Measurements from ENCODE around the gene VGLL3. TPM values are rescaled to one million over a fixed set of nuclear protein-coding genes. Genes with fewer than 3 reads are reported as not detected.

The VGLL3 gene
- total RNA-seq, 2 donors from 2014 or later = 0.44 to 1.8 TPM

DNA sequence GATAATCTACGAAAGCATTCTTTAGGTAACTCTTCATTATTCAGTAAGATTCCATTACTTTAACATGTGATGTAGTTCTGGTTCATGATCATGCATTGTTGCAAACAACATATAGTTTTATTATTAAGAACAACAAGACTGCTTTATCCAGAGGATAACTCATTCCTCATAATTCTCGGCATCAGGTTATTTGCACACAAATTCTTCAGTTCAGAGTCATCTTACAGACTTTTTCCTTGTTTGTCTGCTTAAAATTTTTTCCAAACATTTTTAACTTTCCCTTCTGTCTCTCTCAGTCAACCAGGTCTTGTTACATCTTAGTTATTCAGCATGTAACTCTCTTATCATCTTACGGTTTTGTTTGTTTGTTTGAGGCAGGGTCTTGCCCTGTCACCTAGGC, 60.1 kb downstream of the VGLL3 start:
- Mint-ChIP-seq H3K4me1 (peaks cover 4% of the 10 kb centered on the region), H3K27me3 (ENCODE audit: insufficient read depth) (no peaks in the 10 kb centered on the region), H3K9me3 (no peaks in the 10 kb centered on the region), H3K36me3 (ENCODE audit: low read depth) (no peaks in the 10 kb centered on the region), H3K4me3 (no peak overlapping the region), H3K27ac (no peak overlapping the region)
- no peak overlapping the region for H3K9ac ChIP-seq (ENCODE audit: extremely low read depth, low read length, poor library complexity, severe bottlenecking)
- WGBS, 2 experiments (ENCODE audit: insufficient coverage in 1 of 2, insufficient read length in 1 of 2) = 86 to 98% methylated on average over 2 to 3 of the region's 3 CpGs
- no peaks in the 10 kb centered on the region for H3K36me3 ChIP-seq (ENCODE audit: control insufficient read depth, insufficient read depth, low read length)
- TF ChIP-seq, protein P1, sequence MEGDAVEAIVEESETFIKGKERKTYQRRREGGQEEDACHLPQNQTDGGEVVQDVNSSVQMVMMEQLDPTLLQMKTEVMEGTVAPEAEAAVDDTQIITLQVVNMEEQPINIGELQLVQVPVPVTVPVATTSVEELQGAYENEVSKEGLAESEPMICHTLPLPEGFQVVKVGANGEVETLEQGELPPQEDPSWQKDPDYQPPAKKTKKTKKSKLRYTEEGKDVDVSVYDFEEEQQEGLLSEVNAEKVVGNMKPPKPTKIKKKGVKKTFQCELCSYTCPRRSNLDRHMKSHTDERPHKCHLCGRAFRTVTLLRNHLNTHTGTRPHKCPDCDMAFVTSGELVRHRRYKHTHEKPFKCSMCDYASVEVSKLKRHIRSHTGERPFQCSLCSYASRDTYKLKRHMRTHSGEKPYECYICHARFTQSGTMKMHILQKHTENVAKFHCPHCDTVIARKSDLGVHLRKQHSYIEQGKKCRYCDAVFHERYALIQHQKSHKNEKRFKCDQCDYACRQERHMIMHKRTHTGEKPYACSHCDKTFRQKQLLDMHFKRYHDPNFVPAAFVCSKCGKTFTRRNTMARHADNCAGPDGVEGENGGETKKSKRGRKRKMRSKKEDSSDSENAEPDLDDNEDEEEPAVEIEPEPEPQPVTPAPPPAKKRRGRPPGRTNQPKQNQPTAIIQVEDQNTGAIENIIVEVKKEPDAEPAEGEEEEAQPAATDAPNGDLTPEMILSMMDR (conservative IDR thresholded peaks at IDR 0.05) = no peak
- H3K27me3 ChIP-seq (ENCODE audit: control insufficient read depth, insufficient read depth, low read length, poor library complexity, severe bottlenecking) = no peaks in the 10 kb centered on the region
- no peak for DNase-seq
- no peaks in the 10 kb centered on the region for H3K9me3 ChIP-seq (ENCODE audit: control insufficient read depth, low read length)
- no peaks in the 10 kb centered on the region for H3K4me1 ChIP-seq (ENCODE audit: control insufficient read depth, insufficient read depth, low read length)
- H3K27ac ChIP-seq (ENCODE audit: low read depth, low read length) = no peak overlapping the region
- H3K4me3 ChIP-seq (ENCODE audit: low read length) = no peak overlapping the region

DNA sequence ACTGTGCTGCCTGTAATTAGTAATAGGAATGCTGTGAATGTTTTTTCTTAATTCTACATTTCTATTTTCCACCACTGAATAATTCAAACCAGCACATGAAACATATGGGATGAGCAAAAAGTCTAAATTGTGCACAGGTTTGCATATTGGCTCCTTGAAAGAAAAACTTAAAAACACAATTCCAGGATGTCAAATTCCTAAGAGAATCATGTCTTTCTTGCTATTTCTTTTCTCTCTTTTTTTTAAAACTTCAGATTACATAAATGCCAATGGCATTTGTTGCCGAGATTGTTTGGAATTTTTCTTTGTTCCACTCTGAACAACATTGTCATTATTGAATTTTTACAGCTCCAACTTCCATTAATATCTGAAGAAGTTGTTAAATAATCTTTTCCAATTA, 60.8 kb downstream of the VGLL3 start:
- no peak overlapping the region for H3K4me3 Mint-ChIP-seq
- Histone ChIP-seq H3K9me3 (ENCODE audit: control insufficient read depth, low read length) (no peaks in the 10 kb centered on the region), H3K4me3 (ENCODE audit: low read length) (no peak overlapping the region), H3K9ac (ENCODE audit: extremely low read depth, low read length, poor library complexity, severe bottlenecking) (no peak overlapping the region), H3K4me1 (ENCODE audit: control insufficient read depth, insufficient read depth, low read length) (no peaks in the 10 kb centered on the region), H3K27me3 (ENCODE audit: control insufficient read depth, insufficient read depth, low read length, poor library complexity, severe bottlenecking) (no peaks in the 10 kb centered on the region), H3K27ac (ENCODE audit: low read depth, low read length) (no peak overlapping the region), H3K36me3 (ENCODE audit: control insufficient read depth, insufficient read depth, low read length) (no peaks in the 10 kb centered on the region)
- no peak for DNase-seq
- H3K9me3 Mint-ChIP-seq = no peaks in the 10 kb centered on the region
- no peaks in the 10 kb centered on the region for H3K27me3 Mint-ChIP-seq (ENCODE audit: insufficient read depth)
- H3K4me1 Mint-ChIP-seq = peaks cover 4% of the 10 kb centered on the region
- H3K27ac Mint-ChIP-seq = no peak overlapping the region
- H3K36me3 Mint-ChIP-seq (ENCODE audit: low read depth) = no peaks in the 10 kb centered on the region
- 86 to 100% methylated on average over 1 of the region's 1 CpG for WGBS, 2 experiments (ENCODE audit: insufficient coverage in 1 of 2, insufficient read length in 1 of 2)
- TF ChIP-seq, protein P1 (conservative IDR thresholded peaks at IDR 0.05) = no peak

DNA sequence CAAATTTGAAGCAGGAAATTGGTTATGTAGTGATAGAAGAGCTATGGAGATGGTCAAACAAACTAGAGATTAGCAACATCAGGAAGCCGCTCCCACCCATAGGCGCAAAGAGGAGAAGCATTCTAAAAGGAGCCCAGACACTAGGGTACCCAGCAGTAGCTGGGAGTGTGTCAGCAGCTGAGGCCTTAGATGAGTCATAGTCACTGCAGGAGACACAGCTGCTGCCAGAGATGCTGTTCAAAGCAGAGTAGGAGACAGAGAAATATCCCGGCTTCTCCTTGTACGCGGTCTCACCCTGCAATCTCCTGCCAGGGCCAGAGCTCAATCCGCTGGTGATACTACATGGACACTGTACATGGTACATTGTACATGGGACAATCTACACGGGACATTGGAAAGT, 61.9 kb downstream of the VGLL3 start:
- no peaks in the 10 kb centered on the region for H3K27me3 ChIP-seq (ENCODE audit: control insufficient read depth, insufficient read depth, low read length, poor library complexity, severe bottlenecking)
- H3K4me1 ChIP-seq (ENCODE audit: control insufficient read depth, insufficient read depth, low read length) = no peaks in the 10 kb centered on the region
- no peaks in the 10 kb centered on the region for H3K9me3 ChIP-seq (ENCODE audit: control insufficient read depth, low read length)
- H3K27ac ChIP-seq (ENCODE audit: low read depth, low read length) = no peak overlapping the region
- Mint-ChIP-seq H3K27me3 (ENCODE audit: insufficient read depth) (no peaks in the 10 kb centered on the region), H3K36me3 (ENCODE audit: low read depth) (no peaks in the 10 kb centered on the region), H3K27ac (no peak overlapping the region), H3K9me3 (no peaks in the 10 kb centered on the region), H3K4me3 (no peak overlapping the region), H3K4me1 (peaks cover 4% of the 10 kb centered on the region)
- H3K36me3 ChIP-seq (ENCODE audit: control insufficient read depth, insufficient read depth, low read length) = no peaks in the 10 kb centered on the region
- TF ChIP-seq, protein P1 (conservative IDR thresholded peaks at IDR 0.05) = no peak
- WGBS, 2 experiments (ENCODE audit: insufficient coverage in 1 of 2, insufficient read length in 1 of 2) = 94 to 95% methylated on average over 5 to 7 of the region's 7 CpGs
- H3K9ac ChIP-seq (ENCODE audit: extremely low read depth, low read length, poor library complexity, severe bottlenecking) = no peak overlapping the region
- H3K4me3 ChIP-seq (ENCODE audit: low read length) = no peak overlapping the region
- DNase-seq = peak; percentile 50

Data from endodermal cell (in vitro differentiated cells).